Large intestine (tissue), 3 donors: Measurements from ENCODE around the gene ELMO1. TPM values are rescaled to one million over a fixed set of nuclear protein-coding genes. Genes with fewer than 3 reads are reported as not detected.

Source experiments
- DNase-seq, 2 donors: peaks; one replicate each; pipeline versions ENCODE4 v3.0.0 to v3.0.0-alpha.2; 2013
- H3K27ac ChIP-seq: one replicate; pipeline ENCODE4 v1.5.1; 2013; ENCODE audit warnings: low read length
- H3K27me3 ChIP-seq: 2 replicates; pipeline ENCODE4 v1.6.1; 2013; ENCODE audit warnings: low read length; ENCODE audit not compliant: control insufficient read depth, insufficient read depth
- H3K36me3 ChIP-seq: 2 replicates; pipeline ENCODE4 v1.6.1; 2013; ENCODE audit warnings: low read length; ENCODE audit not compliant: control insufficient read depth, insufficient read depth
- H3K4me1 ChIP-seq: one replicate; pipeline ENCODE4 v1.6.1; 2013; ENCODE audit warnings: low read length; ENCODE audit not compliant: control insufficient read depth, insufficient read depth
- H3K4me3 ChIP-seq: one replicate; pipeline ENCODE4 v1.5.1; 2013; ENCODE audit warnings: low read length
- H3K9me3 ChIP-seq: one replicate; pipeline ENCODE4 v1.6.1; 2013; ENCODE audit warnings: mild to moderate bottlenecking, low read depth, low read length, moderate library complexity; ENCODE audit not compliant: control insufficient read depth
- WGBS: methylation state at CpG from one replicate; pipeline ENCODE4 v1.1.5; 2013; ENCODE audit warnings: low lambda C conversion rate; ENCODE audit not compliant: insufficient coverage; 5-methylcytosine and 5-hydroxymethylcytosine counted together
- polyA plus RNA-seq: library from polyadenylated mRNA; unstranded; fragments of 120-200 nt; gene quantifications from one replicate; pipeline ENCODE4 v1.2.1, GENCODE V29; 2013

The ELMO1 gene
- polyA plus RNA-seq, 1 donor, result 9.5 TPM

DNA sequence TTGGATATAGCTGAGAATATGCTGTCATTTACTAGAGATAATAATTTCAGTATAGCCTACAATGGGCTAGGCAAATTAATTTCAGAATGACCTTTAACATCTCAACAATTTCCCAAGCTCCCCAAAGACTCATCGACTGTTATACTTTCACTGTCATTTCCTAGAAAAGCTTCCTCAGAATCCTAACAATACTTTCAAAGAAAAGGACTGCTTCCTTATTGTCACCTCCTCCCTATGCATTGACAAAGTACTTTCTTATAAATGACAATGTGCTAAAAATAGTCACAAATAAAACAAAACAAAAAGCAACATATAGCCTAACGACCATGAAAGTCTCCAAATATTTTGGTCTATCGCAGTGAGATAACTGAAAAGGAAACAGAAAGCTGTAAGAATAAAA lies 272.6 kb downstream of the ELMO1 start:
- H3K27me3 ChIP-seq, result no peaks in the 10 kb centered on the region
- 84% methylated on average over 3 of the region's 3 CpGs for WGBS
- no peaks in the 10 kb centered on the region for H3K9me3 ChIP-seq
- no peak for DNase-seq
- H3K4me3 ChIP-seq, result no peak overlapping the region
- H3K27ac ChIP-seq, result no peak overlapping the region
- H3K4me1 ChIP-seq, result no peaks in the 10 kb centered on the region
- H3K36me3 ChIP-seq, result no peaks in the 10 kb centered on the region

DNA sequence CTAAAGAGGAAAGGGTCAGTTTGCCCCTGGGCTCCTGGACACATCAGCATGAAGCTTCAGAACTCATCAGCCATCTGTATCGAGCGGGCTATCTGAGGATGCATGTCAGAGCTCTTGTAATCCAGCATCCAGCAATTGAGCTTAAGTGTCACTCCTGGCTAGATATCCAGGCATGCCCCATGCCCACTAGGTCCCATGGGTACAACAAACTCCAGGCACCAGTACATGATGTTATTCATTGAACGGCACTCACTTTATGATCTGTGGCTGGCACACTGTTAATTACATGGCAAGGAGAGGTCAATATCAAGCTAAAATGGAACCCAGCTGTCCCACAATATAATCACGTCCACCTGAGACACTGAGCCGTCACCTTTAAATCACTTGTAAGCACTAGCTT lies 274.2 kb downstream of the ELMO1 start:
- no peaks in the 10 kb centered on the region for H3K4me1 ChIP-seq
- no peak overlapping the region for H3K4me3 ChIP-seq
- DNase-seq, result no peak
- H3K9me3 ChIP-seq, result no peaks in the 10 kb centered on the region
- WGBS, result 80% methylated on average over 2 of the region's 5 CpGs
- H3K27ac ChIP-seq, result no peak overlapping the region
- H3K36me3 ChIP-seq, result no peaks in the 10 kb centered on the region
- no peaks in the 10 kb centered on the region for H3K27me3 ChIP-seq

DNA sequence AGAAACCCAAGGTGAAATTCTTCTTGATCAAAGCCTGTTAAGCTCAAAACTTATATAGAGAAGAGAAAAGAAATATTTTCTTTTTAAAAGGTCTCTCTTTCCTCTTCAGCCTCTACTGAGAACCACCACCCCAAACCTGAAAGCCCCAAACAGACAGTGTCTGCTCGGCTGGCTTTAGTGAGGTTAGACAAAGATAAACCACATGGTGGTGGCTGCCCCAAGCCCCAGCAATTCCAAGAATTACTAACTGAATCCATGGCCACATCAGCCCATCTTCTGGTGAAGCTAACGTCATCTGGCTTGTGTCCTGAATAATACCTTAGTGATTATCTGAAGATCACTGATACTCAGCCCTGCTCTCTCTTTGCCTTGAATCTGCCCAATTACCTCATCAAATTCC lies 275.0 kb downstream of the ELMO1 start:
- no peaks in the 10 kb centered on the region for H3K36me3 ChIP-seq
- DNase-seq, result no peak
- no peaks in the 10 kb centered on the region for H3K4me1 ChIP-seq
- no peak overlapping the region for H3K27ac ChIP-seq
- no peaks in the 10 kb centered on the region for H3K9me3 ChIP-seq
- H3K27me3 ChIP-seq, result no peaks in the 10 kb centered on the region
- no CpG with 5 or more reads among the region's 2 CpGs for WGBS
- H3K4me3 ChIP-seq, result no peak overlapping the region

GRCh38 chr7:37162106-37162505 lies 286.6 kb downstream of the ELMO1 start:
- Histone ChIP-seq H3K27ac (no peak overlapping the region), H3K36me3 (no peaks in the 10 kb centered on the region), H3K4me1 (no peaks in the 10 kb centered on the region), H3K27me3 (peaks cover 6% of the 10 kb centered on the region), H3K9me3 (no peaks in the 10 kb centered on the region), H3K4me3 (no peak overlapping the region)
- no CpG with 5 or more reads among the region's 5 CpGs for WGBS
- no peak for DNase-seq

DNA sequence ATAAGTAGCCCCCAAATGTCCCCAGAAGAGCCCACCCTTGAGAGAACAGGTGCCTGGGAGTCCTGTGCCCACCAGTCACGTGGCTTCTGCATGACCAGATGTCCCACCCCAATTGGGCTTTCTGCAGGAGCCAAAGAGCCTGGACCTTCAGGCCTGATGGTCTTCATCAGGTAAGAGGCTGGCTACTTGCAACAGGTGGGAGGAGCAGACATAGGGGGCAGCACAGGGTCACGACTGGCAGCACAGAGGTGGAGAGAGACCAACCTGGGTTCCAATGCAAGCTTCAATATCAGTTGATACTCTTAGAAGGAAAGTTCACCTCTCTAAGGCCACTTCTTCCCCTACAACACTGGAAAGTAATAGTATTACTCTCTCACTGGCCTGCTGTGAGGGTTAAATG lies 288.0 kb downstream of the ELMO1 start:
- no peaks in the 10 kb centered on the region for H3K9me3 ChIP-seq
- WGBS, result no CpG with 5 or more reads among the region's 2 CpGs
- H3K27ac ChIP-seq, result no peak overlapping the region
- no peaks in the 10 kb centered on the region for H3K4me1 ChIP-seq
- no peak overlapping the region for H3K4me3 ChIP-seq
- no peaks in the 10 kb centered on the region for H3K36me3 ChIP-seq
- DNase-seq, result no peak
- peaks cover 6% of the 10 kb centered on the region for H3K27me3 ChIP-seq

DNA sequence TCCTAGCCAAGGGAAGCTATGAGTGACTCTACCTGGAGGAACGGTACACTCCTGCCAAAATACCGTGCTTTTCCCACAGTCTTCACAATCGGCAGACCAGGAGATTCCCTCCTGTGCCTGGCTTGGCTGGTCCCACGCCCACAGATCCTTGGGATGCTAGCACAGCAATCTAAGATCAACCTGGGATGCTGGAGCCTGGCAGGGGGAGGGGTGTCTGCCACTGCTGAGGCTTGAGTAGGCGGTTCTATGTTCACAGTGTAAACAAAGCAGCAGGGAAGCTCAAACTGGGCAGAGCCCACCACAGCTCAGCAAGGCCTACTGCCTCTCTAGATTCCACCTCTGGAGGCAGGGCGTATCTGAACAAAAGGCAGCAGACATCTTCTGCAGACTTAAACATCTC lies 295.3 kb downstream of the ELMO1 start:
- H3K9me3 ChIP-seq, result no peaks in the 10 kb centered on the region
- no CpG with 5 or more reads among the region's 6 CpGs for WGBS
- H3K36me3 ChIP-seq, result no peaks in the 10 kb centered on the region

DNA sequence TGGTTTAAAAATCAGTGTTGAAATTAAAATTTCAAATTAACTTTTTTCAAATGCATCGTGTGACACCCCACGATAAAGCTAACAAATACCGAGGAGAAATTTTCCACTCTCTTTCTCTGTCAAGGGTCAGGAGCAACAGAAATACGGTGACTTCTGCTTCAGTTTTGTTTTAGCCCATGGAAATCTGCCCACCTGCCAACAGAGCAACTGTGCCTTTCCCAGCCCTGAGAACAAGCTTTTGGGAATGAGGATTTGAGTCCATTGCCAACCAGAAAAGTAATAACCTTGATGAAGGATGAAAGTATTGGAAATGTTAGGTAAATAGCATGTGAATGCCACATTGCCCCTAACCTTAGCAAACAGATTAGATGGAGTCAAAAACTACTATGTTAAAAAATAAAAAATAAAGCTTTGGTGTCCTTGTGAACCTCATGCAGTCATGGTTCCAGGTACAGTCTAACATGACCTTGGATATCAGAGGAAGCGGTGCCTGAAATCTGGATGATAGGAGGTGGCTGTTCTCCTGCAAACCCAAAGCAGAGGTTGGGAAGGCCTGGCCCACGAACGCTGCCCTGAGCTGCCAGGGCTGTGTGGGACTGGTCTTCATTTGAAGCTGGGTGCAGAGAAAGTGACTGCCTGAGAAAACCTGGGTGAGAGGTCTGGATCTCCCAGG lies 296.8 kb downstream of the ELMO1 start:
- no peak overlapping the region for H3K27ac ChIP-seq
- H3K27me3 ChIP-seq, result no peaks in the 10 kb centered on the region
- whole genome bisulfite sequencing, result 86% methylated on average over 4 of the region's 7 CpGs
- no peak for DNase-seq
- no peaks in the 10 kb centered on the region for H3K36me3 ChIP-seq
- H3K4me3 ChIP-seq, result no peak overlapping the region
- peaks cover 14% of the 10 kb centered on the region for H3K4me1 ChIP-seq
- H3K9me3 ChIP-seq, result no peaks in the 10 kb centered on the region

More for the DNA sequence above, 295.3 kb downstream of the ELMO1 start:
- H3K27ac ChIP-seq, result no peak overlapping the region
- no peak overlapping the region for H3K4me3 ChIP-seq
- peaks cover 14% of the 10 kb centered on the region for H3K4me1 ChIP-seq
- DNase-seq, result no peak
- no peaks in the 10 kb centered on the region for H3K27me3 ChIP-seq

- no peak for DNase-seq
- H3K4me1 ChIP-seq, result peaks cover 14% of the 10 kb centered on the region
- no peak overlapping the region for H3K27ac ChIP-seq
These were observed 297.8 kb downstream of the ELMO1 start for GRCh38 chr7:37150856-37151255.

DNA sequence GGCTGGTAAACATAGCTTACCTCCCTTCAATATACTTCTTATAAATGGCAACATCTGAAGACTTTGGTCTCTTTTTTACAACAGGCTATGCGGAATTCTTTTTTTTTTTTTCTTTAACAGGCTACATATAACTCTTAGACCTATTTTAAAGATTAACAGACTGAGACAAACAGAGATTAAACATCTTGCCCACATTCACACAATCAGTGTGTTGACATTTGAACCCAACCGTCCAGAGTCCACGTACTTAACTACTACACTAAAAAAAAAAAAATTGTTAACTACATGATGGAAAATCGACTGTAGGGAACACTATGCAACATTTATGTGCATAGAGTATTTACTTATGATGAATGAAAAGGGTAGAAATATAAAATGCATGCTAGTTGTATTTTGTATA lies 298.5 kb downstream of the ELMO1 start:
- Histone ChIP-seq H3K36me3 (no peaks in the 10 kb centered on the region), H3K9me3 (no peaks in the 10 kb centered on the region), H3K4me1 (peaks cover 14% of the 10 kb centered on the region), H3K27me3 (no peaks in the 10 kb centered on the region), H3K4me3 (no peak overlapping the region), H3K27ac (peak overlapping the region; percentile 19)
- 0% methylated on average over 1 of the region's 4 CpGs for WGBS
- peak; percentile 65 to 78 for DNase-seq

More at GRCh38 chr7:37150856-37151255, 297.8 kb downstream of the ELMO1 start:
- Histone ChIP-seq H3K4me3 (no peak overlapping the region), H3K9me3 (no peaks in the 10 kb centered on the region), H3K36me3 (no peaks in the 10 kb centered on the region), H3K27me3 (no peaks in the 10 kb centered on the region)
- WGBS, result no CpG with 5 or more reads among the region's 4 CpGs

- Histone ChIP-seq H3K27ac (peak overlapping the region; percentile 19), H3K4me1 (peaks cover 14% of the 10 kb centered on the region)
- DNase-seq, result no peak
These were observed 298.9 kb downstream of the ELMO1 start for GRCh38 chr7:37149773-37150124.

GRCh38 chr7:37149051-37149772 lies 299.5 kb downstream of the ELMO1 start:
- no peaks in the 10 kb centered on the region for H3K36me3 ChIP-seq

More at GRCh38 chr7:37149773-37150124, 298.9 kb downstream of the ELMO1 start:
- Histone ChIP-seq H3K27me3 (no peaks in the 10 kb centered on the region), H3K36me3 (no peaks in the 10 kb centered on the region), H3K9me3 (no peaks in the 10 kb centered on the region), H3K4me3 (no peak overlapping the region)

More at GRCh38 chr7:37149051-37149772, 299.5 kb downstream of the ELMO1 start:
- H3K27ac ChIP-seq, result peak overlapping the region; percentile 19
- 63% methylated on average over 1 of the region's 3 CpGs for WGBS
- peaks cover 14% of the 10 kb centered on the region for H3K4me1 ChIP-seq
- no peak overlapping the region for H3K4me3 ChIP-seq
- H3K27me3 ChIP-seq, result no peaks in the 10 kb centered on the region
- no peaks in the 10 kb centered on the region for H3K9me3 ChIP-seq
- DNase-seq, result no peak
